Stimulated activated CD8-positive, alpha-beta memory T cell treated with anti-CD3 and anti-CD28 coated beads, Interleukin-4, amount 100 ng/mL, for 24 hours (primary cell): ENCODE data around the gene COL10A1.

Experiments used
- DNase-seq: peaks from one replicate; pipeline ENCODE4 v3.0.0-alpha.2; 2020; ENCODE audit warnings: low read depth

The COL10A1 gene

GRCh38 chr6:116126032-116126431 is at the start of gene COL10A1:
Gene COL10A1, minus strand, starts transcription at chr6:116126132. Its CDS starts 640 bp downstream, at chr6:116125492.
- DNase-seq: no peak

GRCh38 chr6:116175344-116175743 is 49.4 kb upstream of the COL10A1 start:
- no peak for DNase-seq

DNA sequence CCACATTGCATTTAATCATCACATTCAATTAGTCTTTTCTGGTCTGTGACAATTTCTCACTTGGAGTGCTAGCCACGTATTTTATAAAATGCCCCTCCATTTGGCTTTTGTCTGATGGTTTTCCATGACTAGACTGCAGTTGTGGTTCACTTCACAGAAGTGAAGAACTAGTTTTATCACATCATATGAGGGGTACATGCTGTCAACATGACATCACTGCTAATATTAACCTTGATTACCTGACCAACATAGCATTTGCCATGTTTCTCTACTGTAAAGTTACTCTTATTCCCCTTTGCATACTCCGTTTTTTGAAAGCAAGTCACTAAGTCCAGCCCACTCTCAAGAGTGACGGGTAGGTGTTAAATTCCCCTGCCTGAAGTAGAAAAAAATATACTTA is 48.0 kb upstream of the COL10A1 start:
- DNase-seq: no peak

- no peak for DNase-seq
Measured at GRCh38 chr6:116170358-116171057, 44.6 kb upstream of the COL10A1 start.

- DNase-seq: no peak
Measured at GRCh38 chr6:116169880-116170279, 43.9 kb upstream of the COL10A1 start.

DNA sequence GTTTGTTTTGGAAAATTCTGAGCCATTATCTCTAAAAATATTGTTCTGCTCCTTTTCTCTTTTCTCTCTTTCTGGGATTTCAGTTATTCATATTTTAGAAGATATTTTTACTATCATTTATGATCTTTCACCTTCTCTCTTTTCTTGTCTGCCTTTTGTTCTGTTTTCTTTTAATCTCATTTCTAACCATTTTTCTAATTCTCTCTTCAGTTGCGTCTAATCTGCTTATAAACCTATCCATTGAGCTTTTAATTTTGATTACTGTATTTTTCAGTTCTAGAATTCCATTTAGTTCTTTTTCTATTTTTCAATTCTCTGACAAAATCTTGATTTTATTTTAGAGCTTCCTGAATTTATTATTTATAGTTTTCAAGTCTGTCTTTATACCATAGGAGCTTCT is 42.2 kb upstream of the COL10A1 start:
- no peak for DNase-seq

DNA sequence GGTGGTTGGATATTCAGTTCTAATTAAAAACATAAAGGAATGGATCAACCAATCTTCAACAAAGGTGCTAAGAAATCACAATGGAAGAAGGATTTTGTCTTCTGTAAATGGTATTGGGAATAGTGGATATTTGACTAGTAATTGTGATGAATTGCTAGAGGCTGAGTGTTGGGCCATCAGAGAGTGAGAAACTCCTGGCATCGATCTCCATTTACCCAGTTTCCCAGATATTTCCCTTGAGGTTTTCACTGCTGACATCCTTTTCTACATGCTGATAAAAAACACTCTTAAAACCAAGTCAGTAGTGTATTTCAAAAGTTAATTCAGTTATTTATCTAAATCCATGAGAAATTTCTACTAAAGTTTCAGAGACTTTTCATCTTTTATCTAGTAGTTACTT is 40.4 kb upstream of the COL10A1 start:
- DNase-seq: no peak

DNA sequence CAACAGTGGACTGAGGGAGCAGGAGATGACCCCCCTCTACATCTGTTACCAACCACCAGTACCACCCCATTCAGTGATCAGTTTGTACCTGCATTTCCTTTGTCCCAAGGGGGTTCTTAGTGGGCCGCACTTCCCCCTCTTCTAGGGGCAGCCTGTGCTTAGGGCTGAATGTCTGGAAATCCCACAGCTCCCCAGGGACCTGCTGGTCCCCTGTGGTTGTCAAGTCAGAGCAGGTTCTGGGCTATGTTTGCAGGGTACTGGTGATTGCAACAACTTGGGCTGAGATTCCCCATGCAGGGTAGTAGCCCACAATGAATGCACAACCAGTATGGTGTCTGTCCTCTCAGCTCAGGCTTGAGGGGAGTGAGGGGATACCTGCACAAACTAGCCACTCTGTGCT is 39.7 kb upstream of the COL10A1 start:
- no peak for DNase-seq

GRCh38 chr6:116159782-116160524 is 34.0 kb upstream of the COL10A1 start:
- no peak for DNase-seq

GRCh38 chr6:116158641-116159040 is 32.7 kb upstream of the COL10A1 start:
- DNase-seq: no peak

GRCh38 chr6:116157391-116157790 is 31.5 kb upstream of the COL10A1 start:
- DNase-seq: no peak

GRCh38 chr6:116156405-116157326 is 30.7 kb upstream of the COL10A1 start:
- no peak for DNase-seq

- no peak for DNase-seq
Measured at GRCh38 chr6:116154887-116155286, 29.0 kb upstream of the COL10A1 start.

DNA sequence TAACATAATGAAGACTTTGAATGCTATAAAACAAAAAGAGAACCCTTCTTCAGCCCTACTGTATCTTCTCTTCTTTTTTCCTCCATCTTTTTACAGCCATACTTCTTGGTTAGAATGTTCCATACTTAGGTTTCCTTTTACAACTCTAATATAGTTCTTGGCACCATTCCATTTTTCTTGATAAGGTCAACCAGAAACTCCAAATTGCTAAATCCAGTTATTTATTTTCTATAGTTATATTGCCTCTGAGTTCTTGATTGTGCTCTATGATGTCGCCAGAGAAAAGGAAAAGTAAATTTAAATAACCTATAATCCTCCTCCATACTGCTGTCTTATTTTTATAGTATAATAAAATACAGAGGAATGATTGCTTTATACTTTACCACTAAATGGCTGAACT is 26.7 kb upstream of the COL10A1 start:
- DNase-seq: no peak

GRCh38 chr6:116145803-116146675 is 20.1 kb upstream of the COL10A1 start:
- no peak for DNase-seq

DNA sequence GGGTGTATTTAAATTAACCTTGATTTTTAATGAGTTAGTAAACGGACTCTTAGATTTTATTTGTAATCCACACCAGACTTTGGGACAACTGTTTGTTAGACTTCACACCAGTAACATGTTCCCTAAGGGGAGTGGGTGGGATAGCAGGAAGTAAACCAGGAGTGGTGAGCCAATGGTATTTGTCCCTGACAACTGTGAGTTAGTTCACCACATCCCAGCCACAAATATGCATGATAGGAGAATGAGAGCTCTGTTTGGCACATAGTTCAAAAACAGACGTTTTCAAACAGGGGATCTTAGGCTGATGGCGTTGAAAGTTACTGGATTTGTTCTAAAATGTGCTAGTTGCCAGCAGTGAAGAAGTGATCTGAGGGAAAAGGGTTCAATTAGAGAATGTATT is 18.7 kb upstream of the COL10A1 start:
- no peak for DNase-seq

DNA sequence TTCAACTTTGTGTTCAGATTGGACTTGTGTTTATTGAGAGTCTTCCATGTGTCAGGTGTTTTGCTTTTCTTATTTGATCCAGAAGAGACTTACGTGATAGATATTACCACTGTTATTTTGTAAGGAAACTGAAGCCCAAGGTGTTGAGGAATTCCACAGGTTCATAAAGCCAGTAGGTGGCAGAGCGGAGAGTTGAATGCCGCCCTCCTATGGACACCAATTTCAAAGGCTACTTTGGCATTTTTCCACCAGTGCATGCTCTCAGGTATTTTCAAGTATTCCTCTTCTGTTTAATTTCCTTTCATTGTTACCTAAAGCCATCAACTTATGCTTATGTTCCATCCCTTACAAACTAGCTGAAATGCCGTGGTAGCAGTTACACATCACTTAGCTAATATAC is 14.0 kb upstream of the COL10A1 start:
- DNase-seq: no peak

GRCh38 chr6:116136933-116137340 is 11.0 kb upstream of the COL10A1 start:
- DNase-seq: peak; percentile 8

DNA sequence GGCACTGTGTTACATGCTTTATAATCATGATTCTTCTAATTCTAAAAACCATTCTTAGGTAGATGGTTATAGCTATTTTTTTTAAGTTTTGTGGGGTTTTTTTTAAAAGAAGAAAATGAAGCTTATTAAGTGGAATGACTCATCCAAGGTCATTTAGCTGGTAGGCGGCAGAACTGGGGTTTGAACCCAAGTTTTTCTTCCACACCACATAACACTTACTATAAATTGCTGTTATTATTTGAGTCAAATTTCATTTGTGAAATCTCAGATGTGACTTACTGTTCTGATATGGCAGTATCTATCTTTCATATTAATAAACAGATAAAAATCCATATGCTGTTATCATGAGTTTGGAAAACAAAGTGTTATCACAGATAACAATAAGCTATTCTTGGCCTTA is 10.4 kb upstream of the COL10A1 start:
- DNase-seq: no peak

- DNase-seq: no peak
Measured at GRCh38 chr6:116133453-116133852, 7.5 kb upstream of the COL10A1 start.

DNA sequence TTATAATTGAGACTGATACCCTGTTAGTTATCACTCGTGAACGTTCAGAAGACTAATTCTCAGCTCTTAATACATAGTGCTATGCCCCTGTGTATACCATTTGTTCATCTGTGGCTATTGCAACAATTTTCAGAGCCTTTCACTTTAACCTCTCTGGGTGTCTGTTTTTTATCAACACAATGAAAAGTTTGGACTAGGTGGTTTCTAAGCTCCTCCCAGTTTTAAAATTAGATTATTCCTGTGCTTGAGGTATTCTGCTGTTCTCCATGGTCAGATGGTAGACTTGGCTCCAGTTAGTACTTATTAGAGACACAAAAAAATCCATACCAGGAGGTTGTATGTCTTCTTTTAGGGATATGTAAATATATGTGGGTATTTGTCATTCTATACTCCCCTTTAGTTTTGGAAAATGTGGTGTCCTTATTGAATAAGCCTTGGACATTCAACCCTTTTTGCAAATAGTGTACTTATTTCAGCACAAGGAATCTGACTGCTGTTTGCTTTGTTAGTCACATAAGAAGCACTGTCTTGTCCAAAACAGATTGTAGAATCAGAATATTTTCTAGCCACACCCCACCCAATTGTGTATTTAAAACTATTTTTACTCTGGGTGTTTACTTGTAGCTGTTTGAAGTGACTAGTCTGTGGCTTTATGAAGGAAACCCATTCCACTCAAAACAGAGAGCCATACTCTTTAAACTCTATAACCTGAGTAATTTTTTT is 2.0 kb upstream of the COL10A1 start:
- DNase-seq: no peak
